Keratinocyte (primary cell): Measurements from ENCODE around the gene THRB. TPM values are rescaled to one million over a fixed set of nuclear protein-coding genes. Genes with fewer than 3 reads are reported as not detected.

Experiments used
- DNase-seq: peaks from one replicate; pipeline ENCODE4 v3.0.0-alpha.2; 2011; ENCODE audit warnings: low read depth, missing footprints, low spot score
- FAIRE-seq: peaks from 2 replicates; lab custom pipeline; 2011; peaks lifted over from hg19 to GRCh38; lab: Jason Lieb, UNC
- H2AFZ ChIP-seq: 2 replicates; pipeline ENCODE4 v1.6.0; 2012; ENCODE audit warnings: low read length, control low read depth, inconsistent platforms; ENCODE audit not compliant: control insufficient read depth
- H3K27ac ChIP-seq: 2 replicates; pipeline ENCODE4 v1.5.1; 2011; ENCODE audit warnings: low read length; ENCODE audit not compliant: control insufficient read depth, insufficient read depth
- H3K27me3 ChIP-seq: 3 replicates; pipeline ENCODE4 v1.6.0; 2011; ENCODE audit warnings: low read length; ENCODE audit not compliant: control insufficient read depth, insufficient read depth; ENCODE audit errors: extremely low read depth
- H3K36me3 ChIP-seq, 2 experiments: 2 replicates in 1 of 2; 3 replicates in 1 of 2; pipeline ENCODE4 v1.5.1; 2011; ENCODE audit warnings: low read length in 2 of 2, mild to moderate bottlenecking in 1 of 2; ENCODE audit not compliant: control insufficient read depth in 2 of 2, insufficient read depth in 2 of 2; ENCODE audit errors: extremely low read depth in 1 of 2
- H3K4me1 ChIP-seq: 3 replicates; pipeline ENCODE4 v1.5.1; 2011; ENCODE audit warnings: low read length; ENCODE audit not compliant: control insufficient read depth, insufficient read depth; ENCODE audit errors: extremely low read depth
- H3K4me2 ChIP-seq: 3 replicates; pipeline ENCODE4 v1.6.0; 2011; ENCODE audit warnings: low read depth, low read length; ENCODE audit not compliant: control insufficient read depth, insufficient read depth; ENCODE audit errors: extremely low read depth
- H3K4me3 ChIP-seq, 3 experiments: fragments of 200-600 bp in 1 of 3; sonication (generic) in 1 of 3; 2 replicates in 2 of 3; 3 replicates in 1 of 3; pipeline ENCODE4 v1.5.1; 2011 to 2016; ENCODE audit warnings: low read length in 3 of 3, mild to moderate bottlenecking in 3 of 3, control low read depth in 2 of 3, inconsistent platforms in 1 of 3, low read depth in 1 of 3, mixed read lengths in 1 of 3, mixed run types in 1 of 3, moderate library complexity in 1 of 3; ENCODE audit not compliant: control insufficient read depth in 2 of 3, insufficient read depth in 2 of 3; ENCODE audit errors: extremely low read depth in 1 of 3
- H3K79me2 ChIP-seq: 2 replicates; pipeline ENCODE4 v1.6.0; 2012; ENCODE audit warnings: low read length; ENCODE audit not compliant: control insufficient read depth, insufficient read depth
- H3K9ac ChIP-seq: 3 replicates; pipeline ENCODE4 v1.6.0; 2011; ENCODE audit warnings: low read length; ENCODE audit not compliant: control insufficient read depth, insufficient read depth; ENCODE audit errors: extremely low read depth
- H3K9me1 ChIP-seq: 3 replicates; pipeline ENCODE4 v1.6.0; 2011; ENCODE audit warnings: low read length; ENCODE audit not compliant: control insufficient read depth, insufficient read depth; ENCODE audit errors: extremely low read depth
- H3K9me3 ChIP-seq: 2 replicates; pipeline ENCODE4 v1.5.1; 2012; ENCODE audit warnings: low read depth, low read length; ENCODE audit not compliant: control insufficient read depth
- H4K20me1 ChIP-seq: 3 replicates; pipeline ENCODE4 v1.6.0; 2011; ENCODE audit warnings: low read length; ENCODE audit not compliant: control insufficient read depth, insufficient read depth; ENCODE audit errors: extremely low read depth
- CTCF ChIP-seq, 3 experiments: IDR thresholded peaks in 1 of 3; conservative IDR thresholded peaks in 1 of 3; optimal IDR thresholded peaks in 1 of 3; 2 replicates in 2 of 3; 3 replicates in 1 of 3; pipeline versions ENCODE3 to v1.5.1; 2011; ENCODE audit warnings: low read length in 3 of 3, mild to moderate bottlenecking in 3 of 3, moderate library complexity in 2 of 3, control low read depth in 1 of 3, inconsistent platforms in 1 of 3; ENCODE audit not compliant: insufficient read depth in 2 of 3; ENCODE audit errors: extremely low read depth in 1 of 3
- EZH2 ChIP-seq: IDR thresholded peaks from one replicate; pipeline ENCODE4 v1.6.1; 2012; ENCODE audit warnings: inconsistent platforms, mild to moderate bottlenecking, low read length, moderate library complexity
- dilution Hi-C: fragments of 300-500 bp; cut with MboI; formaldehyde crosslinking; loops from one replicate; pipeline ENCODE4 v1.7.0; 2020; ENCODE audit warnings: low sequenced_read_pairs; ENCODE audit not compliant: extremely low pct_ligation_motif_present
- polyA plus RNA-seq, 5 experiments: library from polyadenylated mRNA; depleted of rRNA in 3 of 5; stranded (reverse) in 3 of 5; stranded (forward) in 1 of 5; unstranded in 1 of 5; fragments of >200 nt; gene quantifications; 1 replicate in 1 of 5; 2 replicates in 3 of 5; 3 replicates in 1 of 5; pipeline versions ENCODE4 v1.2.1 to v1.2.3, GENCODE V29; 2011 to 2012; ENCODE audit warnings: missing spikeins in 2 of 5, low read depth in 1 of 5, low replicate concordance in 1 of 5

Gene THRB
- polyA plus RNA-seq, 1 donor (not counting 4 experiments of a cell fraction or from before 2014, with no cell fraction given), result 2.6 TPM

- peaks cover 6% of the 10 kb centered on the region for H3K4me1 ChIP-seq
- H3K27ac ChIP-seq, result no peak overlapping the region
- no peaks in the 10 kb centered on the region for H3K79me2 ChIP-seq
- no peak overlapping the region for H3K9ac ChIP-seq
- no peak overlapping the region for H3K4me3 ChIP-seq
- H3K36me3 ChIP-seq, result no peaks in the 10 kb centered on the region
- no peak overlapping the region for H2AFZ ChIP-seq
- no peaks in the 10 kb centered on the region for H3K9me3 ChIP-seq
- dilution Hi-C loops, result no loop called here
- TF ChIP-seq EZH2 (no peak), CTCF (optimal IDR thresholded peaks at IDR 0.05 in 1 of 3, IDR thresholded peaks at IDR 0.05 in 1 of 3, conservative IDR thresholded peaks at IDR 0.05 in 1 of 3; ENCODE audit: extremely low read depth in 1 of 3, insufficient read depth in 2 of 3, low read length in 3 of 3) (no peak)
- no peak for FAIRE-seq
- peaks cover 5% of the 10 kb centered on the region for H3K27me3 ChIP-seq
- DNase-seq, result no peak
- no peaks in the 10 kb centered on the region for H3K9me1 ChIP-seq
- no peaks in the 10 kb centered on the region for H4K20me1 ChIP-seq
- H3K4me2 ChIP-seq, result no peak overlapping the region
These were observed 4.1 kb upstream of the THRB start for GRCh38 chr3:24498796-24499195.

GRCh38 chr3:24498391-24498790 lies 3.7 kb upstream of the THRB start:
- Histone ChIP-seq H3K9me1 (no peaks in the 10 kb centered on the region), H3K79me2 (no peaks in the 10 kb centered on the region), H3K36me3 (no peaks in the 10 kb centered on the region), H3K27ac (no peak overlapping the region), H3K27me3 (peaks cover 5% of the 10 kb centered on the region), H3K4me2 (no peak overlapping the region), H3K9ac (no peak overlapping the region), H4K20me1 (no peaks in the 10 kb centered on the region), H2AFZ (no peak overlapping the region), H3K4me3 (no peak overlapping the region), H3K4me1 (peaks cover 6% of the 10 kb centered on the region), H3K9me3 (no peaks in the 10 kb centered on the region)
- FAIRE-seq (no peak), DNase-seq (no peak)
- dilution Hi-C loops, result no loop called here
- TF ChIP-seq EZH2 (no peak), CTCF (optimal IDR thresholded peaks at IDR 0.05 in 1 of 3, IDR thresholded peaks at IDR 0.05 in 1 of 3, conservative IDR thresholded peaks at IDR 0.05 in 1 of 3; ENCODE audit: extremely low read depth in 1 of 3, insufficient read depth in 2 of 3, low read length in 3 of 3) (no peak)
